Left forelimb (tissue), 1 donor: ENCODE results near the gene STARD13.
A peak's percentile ranks its signal among the peaks of the same experiment; 100 is the strongest.

ENCODE experiments used
- DNase-seq: peaks from one replicate; pipeline ENCODE4 v3.0.0-alpha.2; 2018; ENCODE audit warnings: low spot score

STARD13 gene

GRCh38 chr13:33228648-33229445 lies 56.7 kb downstream of the STARD13 start:
- DNase-seq, result no peak

GRCh38 chr13:33227927-33228647 lies 57.5 kb downstream of the STARD13 start:
- no peak for DNase-seq

DNA sequence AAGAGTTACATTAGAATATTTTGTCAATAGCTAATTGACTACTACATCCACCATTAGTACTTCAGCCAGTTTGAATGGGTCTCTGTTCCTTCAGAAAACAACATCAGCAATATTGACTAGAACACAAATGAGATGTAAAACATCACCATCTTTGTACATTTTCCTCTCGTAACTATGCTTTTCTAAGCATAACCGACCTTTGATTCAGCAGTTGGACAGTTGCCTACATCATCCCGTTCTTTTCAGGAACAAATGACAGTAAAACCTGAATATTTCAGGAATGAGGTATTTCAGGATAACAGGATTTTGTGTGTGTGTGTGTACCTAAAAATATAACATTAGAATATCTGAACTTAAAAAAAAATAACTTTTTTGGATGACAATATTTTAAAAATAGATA lies 60.9 kb downstream of the STARD13 start:
- no peak for DNase-seq

DNA sequence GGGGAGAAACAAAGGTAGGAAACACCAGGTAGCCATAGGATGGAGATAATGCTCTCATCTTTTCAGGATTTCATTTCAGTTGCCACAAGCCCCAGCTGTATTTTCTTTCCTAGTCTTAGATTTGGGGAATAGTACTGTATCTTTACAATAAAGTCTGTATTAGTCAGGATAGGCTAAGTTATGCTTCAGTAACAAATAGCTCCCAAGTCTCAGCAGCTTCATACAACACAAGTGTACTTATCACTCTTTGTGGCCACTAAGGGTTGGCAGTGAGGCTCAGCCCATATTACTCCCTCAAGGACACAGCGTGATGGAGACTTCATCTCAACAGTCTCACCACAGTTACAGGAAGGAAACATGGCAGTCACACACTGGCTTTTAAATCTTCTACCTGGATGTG lies 61.4 kb downstream of the STARD13 start:
- no peak for DNase-seq

DNA sequence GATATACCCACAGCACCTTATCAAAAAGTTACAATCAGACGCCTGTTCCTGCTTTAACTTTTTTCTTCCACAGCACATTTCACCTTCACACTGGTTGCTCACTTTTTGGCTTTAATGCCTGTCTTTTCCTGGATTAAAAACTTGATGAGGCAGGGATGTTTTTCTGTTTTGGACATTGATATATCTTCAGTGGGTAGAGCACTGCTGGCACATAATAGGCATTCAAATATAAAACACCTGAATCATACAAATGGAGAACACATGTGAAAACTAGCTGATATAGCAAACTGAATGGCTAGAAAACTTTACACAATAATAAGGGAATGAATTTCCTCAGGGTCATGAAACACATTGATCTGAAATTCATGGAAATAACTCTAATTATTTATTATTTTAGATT lies 65.6 kb downstream of the STARD13 start:
- DNase-seq, result no peak

GRCh38 chr13:33218426-33218825 lies 67.1 kb downstream of the STARD13 start:
- no peak for DNase-seq

- no peak for DNase-seq
Observed at GRCh38 chr13:33218020-33218419, 67.5 kb downstream of the STARD13 start.

DNA sequence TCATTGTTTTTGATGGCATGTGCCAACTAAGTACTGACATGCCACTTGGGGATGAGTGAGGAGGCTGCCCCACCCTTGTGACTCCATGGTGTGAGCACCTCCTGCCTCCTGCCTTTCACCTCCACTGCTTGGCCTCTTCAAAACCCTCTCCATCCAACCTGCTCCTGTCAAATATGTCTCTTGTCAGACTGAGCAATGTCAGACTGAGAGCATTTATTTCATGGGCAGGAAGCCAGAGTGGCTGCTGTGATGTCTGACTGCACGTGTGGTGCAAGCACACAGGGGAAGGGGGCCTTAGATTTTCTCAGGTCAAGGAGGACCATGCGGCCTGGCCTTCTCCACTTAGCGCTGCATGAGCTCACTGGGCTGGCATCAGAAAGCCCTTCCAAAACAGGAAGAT lies 68.3 kb downstream of the STARD13 start:
- no peak for DNase-seq

DNA sequence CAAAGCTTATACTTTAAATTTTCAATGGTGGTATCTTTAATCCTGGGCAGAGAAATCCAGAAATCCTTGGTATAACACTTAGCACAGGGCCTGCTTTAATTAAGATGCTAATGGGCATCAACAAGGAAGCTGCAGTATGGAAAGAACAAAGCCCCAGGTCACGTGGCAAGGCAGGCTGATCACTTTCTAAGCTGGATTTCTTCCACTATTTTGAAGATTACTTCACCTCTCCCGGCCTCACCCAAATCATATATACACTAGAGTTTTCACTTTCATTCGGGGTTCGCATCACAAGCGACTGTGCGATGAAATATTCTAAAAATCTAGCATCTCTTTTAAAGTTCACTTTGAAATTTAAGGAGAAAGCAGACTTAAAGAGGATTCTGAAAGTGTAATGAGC lies 71.8 kb downstream of the STARD13 start:
- DNase-seq, result no peak

- DNase-seq, result no peak
Observed at GRCh38 chr13:33213024-33213768, 72.4 kb downstream of the STARD13 start.

- DNase-seq, result no peak
Observed at GRCh38 chr13:33212396-33212795, 73.2 kb downstream of the STARD13 start.

DNA sequence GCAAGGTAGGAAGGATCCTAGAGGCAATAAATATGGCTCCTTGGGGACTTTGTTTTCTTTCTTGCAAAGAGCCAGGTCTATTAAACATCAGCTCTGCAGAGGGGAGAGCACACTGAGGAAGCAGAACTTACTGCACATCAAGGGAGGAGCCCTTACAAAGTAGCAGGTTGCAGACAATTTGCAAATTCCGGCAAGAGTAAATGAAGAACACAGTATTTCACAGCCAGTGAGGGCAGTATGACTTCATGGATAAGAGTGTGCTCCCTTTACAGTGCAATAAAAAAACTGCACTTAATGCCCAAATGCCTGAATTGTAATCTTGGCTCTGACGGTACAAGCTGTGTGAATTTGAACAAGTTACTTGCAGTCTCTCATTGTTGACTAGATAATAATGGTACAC lies 75.5 kb downstream of the STARD13 start:
- no peak for DNase-seq

- no peak for DNase-seq
Observed at GRCh38 chr13:33208290-33209220, 77.0 kb downstream of the STARD13 start.

DNA sequence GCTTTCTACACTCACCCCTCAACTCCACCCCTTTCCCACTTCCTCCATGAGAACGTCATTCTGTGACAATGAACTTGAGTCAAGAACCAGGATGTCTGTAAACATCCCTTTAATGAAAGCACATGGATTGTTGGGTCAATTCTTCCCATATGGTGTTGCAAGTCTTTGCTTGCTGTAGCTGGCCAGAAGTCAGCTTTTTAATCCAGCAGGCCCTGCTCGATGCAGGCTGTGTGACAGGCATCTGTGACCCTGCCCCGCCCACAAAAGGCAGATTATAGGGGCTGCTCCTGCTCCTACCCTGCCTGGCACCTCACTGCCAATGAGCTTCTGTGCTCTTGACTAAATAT lies 78.0 kb downstream of the STARD13 start:
- DNase-seq, result no peak

DNA sequence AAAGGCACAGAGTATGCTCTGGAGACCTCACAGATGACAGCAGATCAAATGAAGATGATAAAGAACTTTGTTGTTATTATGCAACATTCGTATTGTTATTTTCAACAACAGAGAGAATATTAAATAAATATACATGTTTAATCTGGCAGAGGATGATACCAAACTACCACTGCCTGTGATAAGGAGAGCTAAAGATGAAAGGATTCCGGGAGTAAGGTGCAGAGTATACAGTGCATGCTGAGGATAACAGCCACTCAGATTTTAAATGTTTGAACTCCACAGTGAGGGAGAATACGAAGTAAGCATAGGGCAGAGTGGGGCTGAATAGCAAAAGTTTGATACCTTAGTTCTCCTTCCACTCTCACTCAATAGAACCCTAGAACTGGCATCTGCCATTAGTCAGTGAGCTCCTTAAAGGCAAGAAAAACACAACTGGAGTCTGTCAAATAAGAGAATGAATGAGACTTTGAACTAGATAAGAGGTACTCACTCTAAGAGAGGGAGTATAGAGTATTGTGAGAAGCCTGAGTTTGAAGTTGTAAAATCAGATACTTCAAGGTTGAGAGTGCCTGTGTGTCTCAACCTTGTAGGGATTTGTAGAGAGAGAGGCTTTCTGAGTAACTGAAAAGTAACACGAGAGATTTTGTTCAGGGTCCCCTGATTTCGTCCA lies 78.5 kb downstream of the STARD13 start:
- no peak for DNase-seq

GRCh38 chr13:33206425-33206824 lies 79.1 kb downstream of the STARD13 start:
- no peak for DNase-seq

DNA sequence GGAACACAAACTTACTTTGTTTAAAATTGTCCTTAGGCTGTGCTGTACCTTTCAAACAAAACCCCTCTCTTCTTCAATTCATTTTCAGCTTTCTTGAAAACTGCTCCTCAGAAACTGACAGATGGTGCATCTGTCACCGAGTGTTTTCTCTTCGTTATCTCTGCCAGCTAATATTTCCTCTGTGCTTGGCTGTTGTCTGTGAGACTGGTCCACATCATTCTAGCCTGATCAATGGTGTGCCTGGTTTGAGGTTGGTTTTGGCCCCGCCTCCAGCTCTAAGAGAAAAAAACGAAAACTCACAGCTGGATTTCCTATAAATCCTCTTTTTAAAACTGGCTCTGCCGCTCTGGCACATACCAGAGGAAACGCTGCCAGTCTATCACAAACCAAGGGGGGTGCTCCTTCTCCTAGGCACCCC lies 79.7 kb downstream of the STARD13 start:
- DNase-seq, result no peak

DNA sequence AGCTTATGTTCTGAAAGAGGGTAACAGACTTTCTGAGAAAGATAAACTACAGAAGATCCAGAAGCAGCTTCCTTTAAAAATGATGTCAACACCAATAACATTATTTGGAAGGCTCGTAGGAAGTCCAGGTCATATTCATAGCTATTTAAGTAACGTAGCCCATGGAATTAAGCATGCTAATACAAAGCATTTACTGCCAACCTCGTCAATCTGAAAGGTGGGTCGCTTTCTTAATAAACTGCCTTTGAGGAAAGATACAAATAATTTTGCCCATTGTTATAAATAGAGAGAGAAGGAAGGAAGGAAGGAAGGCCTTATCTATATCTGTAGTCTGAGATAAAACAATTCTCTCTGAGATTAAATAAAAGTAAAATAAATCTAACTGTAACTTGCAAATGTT lies 80.3 kb downstream of the STARD13 start:
- DNase-seq, result no peak

- peak; percentile 90 for DNase-seq
Observed at GRCh38 chr13:33204130-33204927, 81.2 kb downstream of the STARD13 start.

- DNase-seq, result no peak
Observed at GRCh38 chr13:33202644-33203169, 82.8 kb downstream of the STARD13 start.
